ENCODE measurements around the gene ADAM22. TPM values are rescaled to one million over a fixed set of nuclear protein-coding genes. Genes with fewer than 3 reads are reported as not detected.

ADAM22 gene
- total RNA-seq, 1 donor from 2014 or later, result 1.6 TPM

DNA sequence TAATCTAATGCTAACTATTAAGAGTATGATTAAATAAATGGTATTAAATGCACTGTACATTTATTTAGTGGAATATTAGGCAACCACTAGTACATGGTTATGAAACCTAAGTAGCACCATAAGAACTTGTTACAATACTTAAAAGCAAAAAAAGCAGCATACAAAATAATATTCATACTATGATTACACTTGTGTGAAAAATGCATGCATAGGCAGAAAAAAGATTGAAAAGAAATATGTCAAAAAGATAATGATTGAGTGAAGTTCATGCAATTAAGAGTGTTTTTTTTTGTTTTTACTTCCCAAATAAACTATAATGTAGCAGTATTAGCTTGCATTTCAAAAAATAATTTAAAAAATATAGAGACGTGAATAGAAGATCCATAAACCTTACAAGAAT is 305.8 kb downstream of the ADAM22 start:
- Mint-ChIP-seq H3K4me1 (ENCODE audit: low read depth) (no peaks in the 10 kb centered on the region), H3K36me3 (ENCODE audit: low read depth) (no peaks in the 10 kb centered on the region), H3K9me3 (ENCODE audit: low read depth) (no peaks in the 10 kb centered on the region), H3K27me3 (ENCODE audit: low read depth) (peaks cover 17% of the 10 kb centered on the region), H3K27ac (ENCODE audit: unreplicated experiment) (no peak overlapping the region), H3K4me3 (ENCODE audit: unreplicated experiment) (no peak overlapping the region)
- TF ChIP-seq, protein P1, sequence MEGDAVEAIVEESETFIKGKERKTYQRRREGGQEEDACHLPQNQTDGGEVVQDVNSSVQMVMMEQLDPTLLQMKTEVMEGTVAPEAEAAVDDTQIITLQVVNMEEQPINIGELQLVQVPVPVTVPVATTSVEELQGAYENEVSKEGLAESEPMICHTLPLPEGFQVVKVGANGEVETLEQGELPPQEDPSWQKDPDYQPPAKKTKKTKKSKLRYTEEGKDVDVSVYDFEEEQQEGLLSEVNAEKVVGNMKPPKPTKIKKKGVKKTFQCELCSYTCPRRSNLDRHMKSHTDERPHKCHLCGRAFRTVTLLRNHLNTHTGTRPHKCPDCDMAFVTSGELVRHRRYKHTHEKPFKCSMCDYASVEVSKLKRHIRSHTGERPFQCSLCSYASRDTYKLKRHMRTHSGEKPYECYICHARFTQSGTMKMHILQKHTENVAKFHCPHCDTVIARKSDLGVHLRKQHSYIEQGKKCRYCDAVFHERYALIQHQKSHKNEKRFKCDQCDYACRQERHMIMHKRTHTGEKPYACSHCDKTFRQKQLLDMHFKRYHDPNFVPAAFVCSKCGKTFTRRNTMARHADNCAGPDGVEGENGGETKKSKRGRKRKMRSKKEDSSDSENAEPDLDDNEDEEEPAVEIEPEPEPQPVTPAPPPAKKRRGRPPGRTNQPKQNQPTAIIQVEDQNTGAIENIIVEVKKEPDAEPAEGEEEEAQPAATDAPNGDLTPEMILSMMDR (IDR thresholded peaks at IDR 0.05), result no peak
- DNase-seq (ENCODE audit: low spot score), result no peak

DNA sequence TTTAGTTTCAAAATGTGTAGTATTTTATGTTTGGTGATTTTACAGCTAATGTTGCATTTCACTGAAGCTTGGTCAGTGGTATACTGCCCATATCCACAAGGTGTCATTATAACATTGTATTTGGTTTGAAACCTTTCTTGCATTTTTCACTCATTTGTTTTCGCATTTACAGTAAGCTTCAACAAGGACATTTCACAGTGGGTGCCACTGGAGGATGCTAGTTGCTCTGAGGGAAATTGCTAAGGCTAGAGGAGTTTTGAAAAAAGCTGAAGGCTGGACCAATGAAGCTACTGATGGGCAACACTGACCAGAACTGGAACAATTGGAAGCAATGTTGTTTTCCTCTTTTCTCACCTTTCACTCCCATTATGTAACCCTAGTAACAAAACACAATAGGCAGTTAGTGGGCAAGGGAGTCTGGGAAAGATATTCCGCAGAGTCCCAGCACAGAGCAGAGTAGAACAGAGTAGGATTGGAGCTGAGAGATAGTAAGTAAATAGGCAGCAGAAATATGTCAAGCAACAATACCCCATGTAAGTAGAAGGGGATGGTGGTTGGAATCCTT is 309.4 kb downstream of the ADAM22 start:
- TF ChIP-seq, protein P1 (IDR thresholded peaks at IDR 0.05), result peak; percentile 92

DNA sequence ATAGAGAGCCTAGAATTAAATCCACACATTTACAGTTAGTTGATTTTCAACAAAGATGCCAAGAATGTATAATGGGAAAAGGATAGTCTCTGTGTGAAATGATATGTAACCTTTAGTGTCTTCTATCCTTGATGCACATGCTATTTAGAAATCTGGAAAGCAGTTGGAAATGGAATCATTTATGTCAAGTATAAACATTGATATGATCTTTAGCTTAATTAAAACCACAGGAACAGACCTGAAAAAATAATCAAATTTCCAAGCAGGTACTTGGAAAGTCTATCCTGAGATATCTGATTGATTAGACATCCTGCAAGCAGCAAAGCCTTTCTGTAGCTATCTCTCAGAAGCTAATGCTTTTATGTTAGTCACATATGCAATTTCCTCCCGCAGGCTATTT is 310.2 kb downstream of the ADAM22 start:
- H3K4me3 Mint-ChIP-seq (ENCODE audit: unreplicated experiment), result no peak overlapping the region
- peaks cover 32% of the 10 kb centered on the region for H3K27me3 Mint-ChIP-seq (ENCODE audit: low read depth)
- no peak overlapping the region for H3K27ac Mint-ChIP-seq (ENCODE audit: unreplicated experiment)
- no peak for DNase-seq (ENCODE audit: low spot score)
- TF ChIP-seq, protein P1 (IDR thresholded peaks at IDR 0.05), result no peak
- no peaks in the 10 kb centered on the region for H3K4me1 Mint-ChIP-seq (ENCODE audit: low read depth)
- H3K36me3 Mint-ChIP-seq (ENCODE audit: low read depth), result no peaks in the 10 kb centered on the region
- no peaks in the 10 kb centered on the region for H3K9me3 Mint-ChIP-seq (ENCODE audit: low read depth)

More for the DNA sequence above, 309.4 kb downstream of the ADAM22 start:
- no peaks in the 10 kb centered on the region for H3K4me1 Mint-ChIP-seq (ENCODE audit: low read depth)
- no peaks in the 10 kb centered on the region for H3K9me3 Mint-ChIP-seq (ENCODE audit: low read depth)
- DNase-seq (ENCODE audit: low spot score), result no peak
- no peaks in the 10 kb centered on the region for H3K36me3 Mint-ChIP-seq (ENCODE audit: low read depth)
- H3K27me3 Mint-ChIP-seq (ENCODE audit: low read depth), result peaks cover 32% of the 10 kb centered on the region
- H3K27ac Mint-ChIP-seq (ENCODE audit: unreplicated experiment), result no peak overlapping the region
- H3K4me3 Mint-ChIP-seq (ENCODE audit: unreplicated experiment), result no peak overlapping the region

Other genes starting within 250 kb of the ADAM22 start
- gene SLC25A40, start 57.9 kb upstream of the ADAM22 start, total RNA-seq, result 14.5 to 16.5 TPM (median 16.4 TPM) in 3 replicates
- 9.3 to 10.3 TPM (median 9.7 TPM) in 3 replicates for gene DBF4, start 57.8 kb upstream of the ADAM22 start, total RNA-seq